Neural progenitor cell (in vitro differentiated cells): Measurements from ENCODE around the gene SLC39A3.

Source experiments
- CTCF ChIP-seq: fragments of 200-600 bp; sonication (generic); IDR thresholded peaks from 2 replicates; pipeline ENCODE4 v1.5.1; 2017; ENCODE audit warnings: antibody characterized with exemption, mild to moderate bottlenecking
- EZH2 ChIP-seq: fragments of 200-600 bp; sonication (generic); IDR thresholded peaks from 2 replicates; pipeline ENCODE4 v1.6.1; 2017; ENCODE audit warnings: antibody characterized with exemption, mild to moderate bottlenecking, moderate library complexity
- EZH2phosphoT487 ChIP-seq: fragments of 200-600 bp; sonication (generic); IDR thresholded peaks from 2 replicates; pipeline ENCODE4 v1.6.1; 2017; ENCODE audit warnings: antibody characterized with exemption

DNA sequence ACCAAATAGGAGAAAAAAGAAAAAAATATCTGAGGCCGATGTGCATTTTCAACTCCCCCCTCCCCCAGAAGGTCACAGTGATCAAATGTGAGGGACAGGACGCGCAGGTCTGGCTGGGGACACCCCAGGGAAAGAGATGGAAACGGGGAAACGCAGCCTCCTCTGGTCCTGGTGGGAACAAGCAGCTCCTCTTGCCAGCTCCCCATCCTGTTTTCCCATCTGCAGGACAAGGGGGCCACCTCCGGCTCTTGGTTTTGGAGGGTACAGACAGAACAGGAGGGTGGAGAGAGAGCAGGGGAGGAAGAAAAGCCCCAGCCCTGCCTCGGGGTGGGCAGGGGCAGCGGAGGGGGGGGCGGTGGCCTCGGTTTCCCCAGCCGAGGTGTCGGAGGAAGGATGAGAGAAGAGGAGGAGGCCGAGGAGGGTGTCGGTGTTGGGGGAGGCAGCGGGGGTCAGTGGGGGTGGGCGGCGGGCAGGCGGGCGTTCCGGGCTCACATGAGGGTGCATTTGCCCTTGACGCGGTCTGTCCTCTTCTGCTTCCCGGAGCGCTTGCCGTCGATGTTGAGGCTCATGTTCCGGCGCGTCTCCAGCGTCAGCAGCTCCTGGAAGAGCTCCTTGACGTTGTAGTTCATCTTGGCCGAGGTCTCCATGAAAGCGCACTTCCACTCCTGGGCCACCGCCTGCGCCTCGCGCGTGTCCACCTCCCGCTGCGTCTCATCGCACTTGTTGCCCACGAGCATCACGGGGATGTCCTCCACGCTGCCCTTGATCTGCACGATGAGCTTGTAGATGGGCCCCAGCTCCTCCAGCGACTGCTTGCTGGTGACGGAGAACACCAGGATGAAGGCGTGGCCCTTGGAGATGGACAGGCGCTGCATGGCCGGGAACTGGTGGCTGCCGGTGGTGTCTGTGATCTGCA is 22.8 kb downstream of the SLC39A3 start:
- TF ChIP-seq CTCF, result no peak
- TF ChIP-seq EZH2, result no peak
- TF ChIP-seq EZH2phosphoT487, result no peak
